CD4-positive, alpha-beta T cell treated with Interleukin-6 at 100 ng/mL for 8 hours (primary cell): ENCODE measurements around the gene NPIPB5.
"Not testable (repeated sequence)": the region's sequence is repeated elsewhere in the genome, so short reads cannot be mapped to it uniquely, and the experiment has no call there.

Source experiments
- DNase-seq: peaks from one replicate; pipeline ENCODE4 v3.0.0-alpha.2; 2020; ENCODE audit warnings: mixed read lengths, low spot score

The NPIPB5 gene

GRCh38 chr16:22510591-22510990 lies at the start of gene NPIPB5:
Gene NPIPB5, plus strand, starts transcription at chr16:22510891. Its CDS starts 2,911 bp downstream, at chr16:22513802.
- DNase-seq = not testable (repeated sequence)

GRCh38 chr16:22468846-22469245 lies 41.8 kb upstream of the NPIPB5 start:
- not testable (repeated sequence) for DNase-seq

- not testable (repeated sequence) for DNase-seq
These were observed 27.3 kb downstream of the NPIPB5 start for GRCh38 chr16:22537996-22538395.

GRCh38 chr16:22544809-22545208 lies 34.1 kb downstream of the NPIPB5 start:
- not testable (repeated sequence) for DNase-seq

- DNase-seq = not testable (repeated sequence)
These were observed 35.9 kb downstream of the NPIPB5 start for GRCh38 chr16:22546630-22547029.

- DNase-seq = not testable (repeated sequence)
These were observed 36.6 kb downstream of the NPIPB5 start for GRCh38 chr16:22547170-22547765.

GRCh38 chr16:22549853-22550252 lies 39.2 kb downstream of the NPIPB5 start:
- not testable (repeated sequence) for DNase-seq

GRCh38 chr16:22551143-22551542 lies 40.5 kb downstream of the NPIPB5 start:
- not testable (repeated sequence) for DNase-seq

- not testable (repeated sequence) for DNase-seq
These were observed 41.0 kb downstream of the NPIPB5 start for GRCh38 chr16:22551651-22552050.

GRCh38 chr16:22556759-22557158 lies 46.1 kb downstream of the NPIPB5 start:
- not testable (repeated sequence) for DNase-seq
